ENCODE data around the gene JMJD1C.

Gene JMJD1C

GRCh38 chr10:63477927-63478326, 12.2 kb upstream of the JMJD1C start:
- DNase-seq, result no peak

- DNase-seq, result no peak
These were observed 8.7 kb upstream of the JMJD1C start for GRCh38 chr10:63474488-63474887.

- no peak for DNase-seq
These were observed 5.2 kb upstream of the JMJD1C start for GRCh38 chr10:63470928-63471327.

GRCh38 chr10:63468947-63469346, 3.2 kb upstream of the JMJD1C start:
- DNase-seq, result peak in 1 of 2 donors; percentile 20

- DNase-seq, result no peak
These were observed 2.1 kb upstream of the JMJD1C start for GRCh38 chr10:63467841-63468240.

GRCh38 chr10:63466144-63466935, 563 bp upstream of the JMJD1C start:
- DNase-seq, result peak; percentile 9 to 13

GRCh38 chr10:63464402-63465292, 1.1 kb downstream of the JMJD1C start:
- peak in 1 of 2 donors; percentile 12 for DNase-seq

- DNase-seq, result no peak
These were observed 3.3 kb downstream of the JMJD1C start for GRCh38 chr10:63462442-63462841.

- no peak for DNase-seq
These were observed 7.6 kb downstream of the JMJD1C start for GRCh38 chr10:63458177-63458576.

- DNase-seq, result no peak
These were observed 8.2 kb downstream of the JMJD1C start for GRCh38 chr10:63457594-63457993.

GRCh38 chr10:63456437-63457210, 9.2 kb downstream of the JMJD1C start:
- no peak for DNase-seq

GRCh38 chr10:63455507-63455906, 10.3 kb downstream of the JMJD1C start:
- no peak for DNase-seq

GRCh38 chr10:63454631-63455030, 11.1 kb downstream of the JMJD1C start:
- DNase-seq, result no peak

- no peak for DNase-seq
These were observed 13.3 kb downstream of the JMJD1C start for GRCh38 chr10:63452524-63452923.

- no peak for DNase-seq
These were observed 18.9 kb downstream of the JMJD1C start for GRCh38 chr10:63446716-63447440.

- peak; percentile 7 to 42 for DNase-seq
These were observed 24.4 kb downstream of the JMJD1C start for GRCh38 chr10:63441404-63441803.

- DNase-seq, result no peak
These were observed 26.2 kb downstream of the JMJD1C start for GRCh38 chr10:63439607-63440006.

GRCh38 chr10:63438506-63439498, 27.0 kb downstream of the JMJD1C start:
- DNase-seq, result peak in 1 of 2 donors; percentile 41

GRCh38 chr10:63437116-63437949, 28.4 kb downstream of the JMJD1C start:
- peak in 1 of 2 donors; percentile 58 for DNase-seq

- DNase-seq, result no peak
These were observed 29.6 kb downstream of the JMJD1C start for GRCh38 chr10:63436225-63436624.
